Suprapubic skin (tissue), 4 donors: ENCODE data around the gene HYAL2. TPM values are rescaled to one million over a fixed set of nuclear protein-coding genes. Genes with fewer than 3 reads are reported as not detected.

Source experiments
- DNase-seq, 2 donors: peaks; one replicate each; pipeline ENCODE4 v3.0.0-alpha.2; 2019; ENCODE audit warnings: low spot score in 2 of 2
- H3K27ac ChIP-seq: fragments of 200-600 bp; sonication (generic); one replicate; pipeline ENCODE4 v1.5.1; 2019
- H3K27me3 ChIP-seq: fragments of 200-600 bp; sonication (generic); one replicate; pipeline ENCODE4 v1.5.1; 2019
- H3K36me3 ChIP-seq: fragments of 200-600 bp; sonication (generic); one replicate; pipeline ENCODE4 v1.5.1; 2019
- H3K4me1 ChIP-seq: fragments of 200-600 bp; sonication (generic); one replicate; pipeline ENCODE4 v1.5.1; 2019
- H3K4me3 ChIP-seq: fragments of 200-600 bp; sonication (generic); one replicate; pipeline ENCODE4 v1.5.1; 2019; ENCODE audit warnings: mild to moderate bottlenecking
- H3K9me3 ChIP-seq: fragments of 200-600 bp; sonication (generic); one replicate; pipeline ENCODE4 v1.5.1; 2019
- EP300 ChIP-seq: sonication (generic); formaldehyde crosslinking; IDR thresholded peaks from one replicate; pipeline ENCODE4 v1.6.1; 2017; ENCODE audit warnings: antibody characterized with exemption
- POLR2A ChIP-seq, 2 donors: fragments of 450-650 bp; IDR thresholded peaks; one replicate each; pipeline ENCODE4 v1.6.1; 2017; ENCODE audit warnings: antibody characterized with exemption in 2 of 2, mild to moderate bottlenecking in 2 of 2, moderate library complexity in 2 of 2
- POLR2AphosphoS5 ChIP-seq, 3 donors: sonication (generic); formaldehyde crosslinking; IDR thresholded peaks; one replicate each; pipeline ENCODE4 v1.6.1; 2017; ENCODE audit warnings: antibody characterized with exemption in 3 of 3
- WGBS: methylation state at CpG from one replicate; pipeline ENCODE4 v1.1.5; 2018; 5-methylcytosine and 5-hydroxymethylcytosine counted together
- total RNA-seq, 4 donors: library from RNA; depleted of rRNA; stranded (reverse); fragments of >200 nt; gene quantifications; one replicate each; pipeline ENCODE4 v1.1.0, GENCODE V29; 2016
- TF ChIP-seq, protein P1 (sequence below), 2 donors: fragments of 200-600 bp in 1 of 2; fragments of 450-650 bp in 1 of 2; sonication (generic) in 1 of 2; IDR thresholded peaks; one replicate each; pipeline ENCODE4 v1.5.1; 2016 to 2019; ENCODE audit warnings: antibody characterized with exemption in 2 of 2, mild to moderate bottlenecking in 1 of 2, moderate library complexity in 1 of 2

HYAL2 gene
- total RNA-seq, 4 donors from 2014 or later: 47.7 to 87.0 (median 80.3) TPM

- H3K4me1 ChIP-seq: peaks cover 71% of the 10 kb centered on the region
- TF ChIP-seq POLR2AphosphoS5 (IDR thresholded peaks at IDR 0.05) (no peak), EP300 (no peak), POLR2A (IDR thresholded peaks at IDR 0.05) (no peak)
- TF ChIP-seq, protein P1, sequence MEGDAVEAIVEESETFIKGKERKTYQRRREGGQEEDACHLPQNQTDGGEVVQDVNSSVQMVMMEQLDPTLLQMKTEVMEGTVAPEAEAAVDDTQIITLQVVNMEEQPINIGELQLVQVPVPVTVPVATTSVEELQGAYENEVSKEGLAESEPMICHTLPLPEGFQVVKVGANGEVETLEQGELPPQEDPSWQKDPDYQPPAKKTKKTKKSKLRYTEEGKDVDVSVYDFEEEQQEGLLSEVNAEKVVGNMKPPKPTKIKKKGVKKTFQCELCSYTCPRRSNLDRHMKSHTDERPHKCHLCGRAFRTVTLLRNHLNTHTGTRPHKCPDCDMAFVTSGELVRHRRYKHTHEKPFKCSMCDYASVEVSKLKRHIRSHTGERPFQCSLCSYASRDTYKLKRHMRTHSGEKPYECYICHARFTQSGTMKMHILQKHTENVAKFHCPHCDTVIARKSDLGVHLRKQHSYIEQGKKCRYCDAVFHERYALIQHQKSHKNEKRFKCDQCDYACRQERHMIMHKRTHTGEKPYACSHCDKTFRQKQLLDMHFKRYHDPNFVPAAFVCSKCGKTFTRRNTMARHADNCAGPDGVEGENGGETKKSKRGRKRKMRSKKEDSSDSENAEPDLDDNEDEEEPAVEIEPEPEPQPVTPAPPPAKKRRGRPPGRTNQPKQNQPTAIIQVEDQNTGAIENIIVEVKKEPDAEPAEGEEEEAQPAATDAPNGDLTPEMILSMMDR (IDR thresholded peaks at IDR 0.05): no peak
- DNase-seq: no peak
- no peaks in the 10 kb centered on the region for H3K9me3 ChIP-seq
- no peaks in the 10 kb centered on the region for H3K27me3 ChIP-seq
- no peaks in the 10 kb centered on the region for H3K36me3 ChIP-seq
- 75% methylated on average over 14 of the region's 14 CpGs for WGBS
- peak overlapping the region; percentile 94 for H3K27ac ChIP-seq
- H3K4me3 ChIP-seq: peak overlapping the region; percentile 73
Measured at GRCh38 chr3:50339485-50340146, 17.1 kb upstream of the HYAL2 start.

DNA sequence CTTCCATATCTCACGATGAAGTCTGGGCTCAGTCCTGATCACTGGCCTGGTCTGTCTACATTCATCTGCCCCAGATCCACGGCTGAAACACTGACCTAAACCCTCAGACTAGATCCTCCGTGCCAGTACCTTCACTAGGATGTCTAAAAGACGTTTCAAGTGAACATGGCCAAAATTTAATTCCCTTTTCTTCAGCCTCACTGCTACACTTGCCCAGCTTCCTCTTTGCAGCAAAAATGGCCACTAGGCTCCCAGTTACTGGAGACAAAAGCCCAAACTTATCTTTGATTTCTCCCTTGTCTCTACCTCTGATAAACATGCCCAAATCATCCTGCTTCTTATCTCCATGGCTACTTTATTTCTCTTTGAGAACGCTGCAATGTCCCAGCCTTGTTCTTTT is 16.4 kb upstream of the HYAL2 start:
- Histone ChIP-seq H3K27ac (peak overlapping the region; percentile 94), H3K4me1 (peaks cover 78% of the 10 kb centered on the region), H3K4me3 (peak overlapping the region; percentile 73), H3K27me3 (no peaks in the 10 kb centered on the region), H3K9me3 (no peaks in the 10 kb centered on the region), H3K36me3 (no peaks in the 10 kb centered on the region)
- WGBS: 70% methylated on average over 5 of the region's 5 CpGs
- DNase-seq: no peak
- TF ChIP-seq POLR2A (IDR thresholded peaks at IDR 0.05) (no peak), POLR2AphosphoS5 (IDR thresholded peaks at IDR 0.05) (no peak)

GRCh38 chr3:50337175-50337861 is 14.8 kb upstream of the HYAL2 start:
- TF ChIP-seq, protein P1 (IDR thresholded peaks at IDR 0.05): no peak
- peak; percentile 45 to 90 (median 49) for TF ChIP-seq POLR2AphosphoS5 (IDR thresholded peaks at IDR 0.05)
- TF ChIP-seq EP300: no peak
- peak in 1 of 2 donors; percentile 49 for TF ChIP-seq POLR2A (IDR thresholded peaks at IDR 0.05)
- Histone ChIP-seq H3K9me3 (no peaks in the 10 kb centered on the region), H3K27ac (peak overlapping the region; percentile 94), H3K27me3 (no peaks in the 10 kb centered on the region), H3K4me3 (peak overlapping the region; percentile 73), H3K36me3 (peaks cover 2% of the 10 kb centered on the region), H3K4me1 (peaks cover 90% of the 10 kb centered on the region)
- no CpG with 5 or more reads among the region's 79 CpGs for WGBS
- peak; percentile 100 for DNase-seq

- Histone ChIP-seq H3K4me1 (peaks cover 87% of the 10 kb centered on the region), H3K27ac (peak overlapping the region; percentile 94), H3K4me3 (peak overlapping the region; percentile 73), H3K36me3 (peaks cover 9% of the 10 kb centered on the region), H3K9me3 (no peaks in the 10 kb centered on the region), H3K27me3 (no peaks in the 10 kb centered on the region)
- WGBS: 0% methylated on average over 11 of the region's 31 CpGs
- TF ChIP-seq POLR2AphosphoS5 (IDR thresholded peaks at IDR 0.05) (no peak), POLR2A (IDR thresholded peaks at IDR 0.05) (no peak), EP300 (no peak)
- TF ChIP-seq, protein P1 (IDR thresholded peaks at IDR 0.05): no peak
- no peak for DNase-seq
Measured at GRCh38 chr3:50336452-50337174, 14.1 kb upstream of the HYAL2 start.

DNA sequence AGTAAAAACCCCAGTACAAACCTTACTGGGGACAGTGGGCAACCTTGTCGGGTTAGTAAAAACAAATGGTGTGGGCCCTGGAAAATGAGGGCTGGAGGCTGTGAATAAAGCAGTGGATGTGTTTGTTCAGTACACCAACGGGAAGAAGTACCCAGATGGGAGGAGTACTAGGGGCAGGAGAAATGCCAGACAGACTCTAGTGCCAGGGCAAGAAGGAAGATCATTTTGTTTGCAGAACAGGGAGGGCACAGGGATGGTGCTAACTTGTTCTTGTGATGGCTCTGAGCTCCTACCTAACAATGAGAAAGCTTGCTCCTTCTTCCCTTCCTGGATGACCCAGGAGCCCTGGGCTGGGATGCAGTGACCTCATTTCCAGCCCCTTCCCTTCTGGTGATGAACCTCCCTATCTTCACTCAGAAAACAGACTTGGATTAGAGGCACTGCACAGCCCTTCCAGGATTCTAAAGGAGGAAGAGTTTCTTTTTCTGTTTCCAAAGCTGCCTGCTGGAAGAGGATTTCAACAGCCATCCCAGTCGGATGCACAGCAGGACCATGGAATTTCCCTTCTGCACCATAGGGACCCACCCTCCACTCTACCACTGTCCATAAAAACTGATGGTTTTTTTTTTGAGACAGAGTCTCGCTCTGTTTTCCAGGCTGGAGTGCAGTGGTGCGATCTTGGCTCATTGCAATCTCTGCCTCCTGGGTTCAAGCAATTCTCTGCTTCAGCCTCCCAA is 12.0 kb upstream of the HYAL2 start:
- H3K9me3 ChIP-seq: no peaks in the 10 kb centered on the region
- no peaks in the 10 kb centered on the region for H3K27me3 ChIP-seq
- DNase-seq: no peak
- 50% methylated on average over 5 of the region's 5 CpGs for WGBS
- H3K4me3 ChIP-seq: peak overlapping the region; percentile 5
- H3K27ac ChIP-seq: peak overlapping the region; percentile 94
- peaks cover 30% of the 10 kb centered on the region for H3K36me3 ChIP-seq
- peaks cover 66% of the 10 kb centered on the region for H3K4me1 ChIP-seq
- TF ChIP-seq, protein P1 (IDR thresholded peaks at IDR 0.05): no peak
- TF ChIP-seq EP300 (no peak), POLR2A (IDR thresholded peaks at IDR 0.05) (no peak), POLR2AphosphoS5 (IDR thresholded peaks at IDR 0.05) (no peak)
